Mammary epithelial cell (primary cell): ENCODE results near the gene SLC35F1.

ENCODE experiments used
- CTCF ChIP-seq, 2 donors: IDR thresholded peaks in 1 of 2; conservative IDR thresholded peaks in 1 of 2; 2 replicates each; pipeline ENCODE4 v1.5.1; 2011 to 2012; ENCODE audit warnings: inconsistent platforms in 2 of 2, low read length in 2 of 2, mild to moderate bottlenecking in 2 of 2, control low read depth in 1 of 2, low read depth in 1 of 2; ENCODE audit not compliant: insufficient read depth in 1 of 2; ENCODE audit errors: extremely low read depth in 1 of 2
- EZH2 ChIP-seq: IDR thresholded peaks from 2 replicates; pipeline ENCODE4 v1.6.1; 2012; ENCODE audit warnings: low read length, inconsistent platforms, borderline replicate concordance

GRCh38 chr6:117992856-117993255 is 85.8 kb downstream of the SLC35F1 start:
- TF ChIP-seq CTCF (conservative IDR thresholded peaks at IDR 0.05 in 1 of 2, IDR thresholded peaks at IDR 0.05 in 1 of 2; ENCODE audit: extremely low read depth in 1 of 2, insufficient read depth in 1 of 2, low read depth in 1 of 2, low read length in 2 of 2) (no peak), EZH2 (no peak)
